MM.1S (cell line): Measurements from ENCODE around the gene PTCHD1.

Experiments
- CTCF ChIP-seq: fragments of 300-600 bp; sonication (generic); IDR thresholded peaks from 2 replicates; pipeline ENCODE4 v1.5.1; 2016; ENCODE audit warnings: antibody characterized with exemption, low read length, mixed read lengths
- EZH2 ChIP-seq: fragments of 300-600 bp; sonication (generic); optimal IDR thresholded peaks from 2 replicates; pipeline ENCODE3; 2017; ENCODE audit warnings: low read depth, mild to moderate bottlenecking, antibody characterized with exemption, low read length, mixed read lengths

GRCh38 chrX:23334521-23334847 lies 165 bp upstream of the PTCHD1 start:
- TF ChIP-seq EZH2 (no peak), CTCF (no peak)
